Neutrophil (primary cell): ENCODE measurements around the gene DCPS.
A peak's percentile ranks its signal among the peaks of the same experiment; 100 is the strongest.

Experiments
- H3K27ac ChIP-seq: fragments of 200-600 bp; sonication (generic); 2 replicates; pipeline ENCODE4 v1.5.1; 2016; ENCODE audit warnings: mild to moderate bottlenecking, moderate library complexity
- H3K27me3 ChIP-seq: fragments of 200-600 bp; sonication (generic); 2 replicates; pipeline ENCODE4 v1.6.0; 2016; ENCODE audit warnings: mild to moderate bottlenecking
- H3K36me3 ChIP-seq: fragments of 200-600 bp; sonication (generic); 2 replicates; pipeline ENCODE4 v1.5.1; 2017
- H3K4me1 ChIP-seq, 2 experiments: fragments of 200-600 bp in 1 of 2; sonication (generic) in 1 of 2; 1 replicate in 1 of 2; 2 replicates in 1 of 2; pipeline versions ENCODE4 v1.5.1 to v1.6.1; 2013 to 2016; ENCODE audit warnings: low read depth in 1 of 2, low read length in 1 of 2, mild to moderate bottlenecking in 1 of 2, moderate library complexity in 1 of 2; ENCODE audit not compliant: control insufficient read depth in 1 of 2, insufficient read depth in 1 of 2
- H3K4me3 ChIP-seq, 2 experiments: fragments of 200-600 bp in 1 of 2; sonication (generic) in 1 of 2; 1 replicate in 1 of 2; 2 replicates in 1 of 2; pipeline ENCODE4 v1.5.1; 2013 to 2016; ENCODE audit warnings: low read depth in 1 of 2, low read length in 1 of 2, mild to moderate bottlenecking in 1 of 2, moderate library complexity in 1 of 2
- H3K9me3 ChIP-seq: fragments of 200-600 bp; sonication (generic); 2 replicates; pipeline ENCODE4 v1.5.1; 2016
- CTCF ChIP-seq: fragments of 200-600 bp; sonication (generic); IDR thresholded peaks from 2 replicates; pipeline ENCODE4 v1.5.1; 2016; ENCODE audit warnings: antibody characterized with exemption

The DCPS gene

DNA sequence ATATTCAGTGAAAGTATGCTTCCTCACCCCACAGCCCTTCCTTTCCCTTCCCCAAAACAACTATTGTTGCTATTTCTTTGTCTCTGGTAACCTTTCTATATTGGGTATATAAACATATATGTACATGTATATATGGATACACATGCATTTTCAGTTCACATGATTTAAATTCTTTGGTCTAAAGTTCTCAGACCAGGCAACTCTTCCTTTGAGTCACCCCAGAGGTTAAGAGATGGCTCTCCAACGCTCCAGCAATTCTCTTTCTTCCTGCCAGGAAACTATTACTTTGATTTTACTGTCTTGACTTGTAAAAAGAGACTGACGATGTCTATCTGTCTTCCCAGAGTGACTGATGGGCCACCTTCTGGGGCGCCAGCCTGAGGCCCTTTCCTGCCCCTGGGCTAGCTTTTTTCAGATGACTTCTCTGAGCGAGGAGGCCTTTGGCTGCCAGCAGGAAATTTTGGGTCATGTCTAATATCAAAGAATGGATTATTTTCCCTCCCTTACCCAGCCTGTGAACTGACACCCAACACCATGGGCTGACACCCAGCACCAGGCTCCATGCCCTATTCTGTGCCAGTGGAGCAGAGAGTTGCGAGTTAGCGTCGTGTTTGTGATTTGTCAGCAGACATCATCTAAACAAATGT, 37.2 kb downstream of the DCPS start:
- TF ChIP-seq CTCF, result no peak
- Histone ChIP-seq H3K4me1 (peaks cover 29 to 34% of the 10 kb centered on the region in 2 experiments), H3K27me3 (no peaks in the 10 kb centered on the region), H3K4me3 (no peak overlapping the region), H3K27ac (no peak overlapping the region), H3K36me3 (peaks cover 27% of the 10 kb centered on the region), H3K9me3 (no peaks in the 10 kb centered on the region)

DNA sequence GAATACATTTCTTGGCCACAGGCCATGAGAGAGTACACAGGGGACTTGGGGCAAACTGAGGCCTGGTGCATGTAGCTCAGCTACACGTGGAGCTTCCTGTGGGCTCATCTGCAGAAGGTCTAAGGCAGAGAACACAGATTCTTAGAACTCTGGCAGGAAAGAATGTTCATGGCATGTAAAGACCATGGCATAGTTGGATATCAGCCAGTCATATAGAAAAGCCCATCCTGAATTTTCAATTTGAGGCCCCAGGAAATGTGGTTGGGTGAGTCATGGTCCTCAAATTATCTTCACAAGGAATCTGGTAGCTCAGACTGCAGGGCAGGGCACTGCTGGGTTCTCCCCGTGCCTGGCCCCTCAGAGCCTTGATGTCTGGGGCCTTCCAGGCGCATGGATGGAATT, 37.9 kb downstream of the DCPS start:
- Histone ChIP-seq H3K36me3 (peaks cover 27% of the 10 kb centered on the region), H3K4me1 (peaks cover 29 to 34% of the 10 kb centered on the region in 2 experiments), H3K9me3 (no peaks in the 10 kb centered on the region), H3K27me3 (no peaks in the 10 kb centered on the region), H3K4me3 (no peak overlapping the region), H3K27ac (no peak overlapping the region)
- no peak for TF ChIP-seq CTCF

DNA sequence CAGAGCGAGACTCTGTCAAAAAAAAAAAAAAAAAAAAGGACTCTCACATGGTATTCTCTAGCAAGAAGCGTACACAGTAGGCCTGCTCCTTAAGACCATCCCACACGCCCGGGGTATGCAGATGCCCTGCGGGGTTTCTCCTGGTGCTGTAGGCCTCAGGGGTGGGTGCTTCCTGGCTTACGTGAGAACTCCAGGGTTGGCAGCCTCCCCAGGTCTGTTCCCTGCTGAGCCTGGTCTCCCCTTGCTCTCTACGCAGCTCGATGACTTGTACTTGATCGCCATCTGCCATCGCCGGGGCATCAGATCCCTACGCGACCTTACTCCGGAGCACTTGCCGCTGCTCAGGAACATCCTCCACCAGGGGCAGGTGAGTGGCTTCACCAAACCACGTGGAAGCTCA, 39.2 kb downstream of the DCPS start:
- H3K4me3 ChIP-seq, result no peak overlapping the region

GRCh38 chr11:126344141-126345080, 40.6 kb downstream of the DCPS start:
- peaks cover 27% of the 10 kb centered on the region for H3K36me3 ChIP-seq
- no peaks in the 10 kb centered on the region for H3K27me3 ChIP-seq
- H3K4me3 ChIP-seq, result no peak overlapping the region
- no peak for TF ChIP-seq CTCF
- H3K27ac ChIP-seq, result peak overlapping the region; percentile 100
- no peaks in the 10 kb centered on the region for H3K9me3 ChIP-seq
- H3K4me1 ChIP-seq, result peaks cover 27 to 34% of the 10 kb centered on the region in 2 experiments

More for the DNA sequence above, 39.2 kb downstream of the DCPS start:
- TF ChIP-seq CTCF, result no peak
- H3K9me3 ChIP-seq, result no peaks in the 10 kb centered on the region
- H3K27me3 ChIP-seq, result no peaks in the 10 kb centered on the region
- peaks cover 27 to 34% of the 10 kb centered on the region in 2 experiments for H3K4me1 ChIP-seq
- H3K36me3 ChIP-seq, result peaks cover 36% of the 10 kb centered on the region
- H3K27ac ChIP-seq, result no peak overlapping the region

GRCh38 chr11:126345283-126345682, 41.4 kb downstream of the DCPS start:
- H3K4me1 ChIP-seq, result peaks cover 27 to 34% of the 10 kb centered on the region in 2 experiments
- H3K4me3 ChIP-seq, result peak overlapping the region; percentile 37 to 52
- H3K9me3 ChIP-seq, result no peaks in the 10 kb centered on the region
- H3K27me3 ChIP-seq, result no peaks in the 10 kb centered on the region
- peak overlapping the region; percentile 100 for H3K27ac ChIP-seq
- H3K36me3 ChIP-seq, result peaks cover 23% of the 10 kb centered on the region
- TF ChIP-seq CTCF, result no peak
